Fibroblast of lung (primary cell): ENCODE measurements around the gene MYO5B. TPM values are rescaled to one million over a fixed set of nuclear protein-coding genes. Genes with fewer than 3 reads are reported as not detected.

Experiments
- DNase-seq, 2 donors: peaks; one replicate each; pipeline versions ENCODE4 v3.0.0 to v3.0.0-alpha.2; 2010; ENCODE audit warnings: low read depth in 2 of 2
- H2AFZ ChIP-seq: 2 replicates; pipeline ENCODE4 v1.5.1; 2012; ENCODE audit warnings: low read length, control low read depth, inconsistent platforms
- H3K27ac ChIP-seq: 2 replicates; pipeline ENCODE4 v1.5.1; 2011; ENCODE audit warnings: low read length, control low read depth; ENCODE audit not compliant: insufficient read depth
- H3K27me3 ChIP-seq: 2 replicates; pipeline ENCODE4 v1.5.1; 2011; ENCODE audit warnings: mild to moderate bottlenecking, low read length; ENCODE audit not compliant: control insufficient read depth, insufficient read depth
- H3K36me3 ChIP-seq: 2 replicates; pipeline ENCODE4 v1.5.1; 2011; ENCODE audit warnings: low read length; ENCODE audit not compliant: control insufficient read depth, insufficient read depth
- H3K4me1 ChIP-seq: 2 replicates; pipeline ENCODE4 v1.5.1; 2011; ENCODE audit warnings: low read length; ENCODE audit not compliant: control insufficient read depth, insufficient read depth; ENCODE audit errors: extremely low read depth
- H3K4me2 ChIP-seq: 2 replicates; pipeline ENCODE4 v1.5.1; 2011; ENCODE audit warnings: low read length, control low read depth; ENCODE audit not compliant: insufficient read depth; ENCODE audit errors: extremely low read depth
- H3K4me3 ChIP-seq, 4 experiments: fragments of 200-600 bp in 1 of 4; sonication (generic) in 1 of 4; replicated peaks in 1 of 4; 2 replicates each; pipeline ENCODE4 v1.5.1; 2011 to 2016; ENCODE audit warnings: low read length in 4 of 4, low read depth in 3 of 4, mild to moderate bottlenecking in 3 of 4, control low read depth in 2 of 4, inconsistent platforms in 1 of 4, mixed read lengths in 1 of 4; ENCODE audit not compliant: insufficient read depth in 1 of 4; ENCODE audit errors: control extremely low read depth in 1 of 4
- H3K79me2 ChIP-seq: 2 replicates; pipeline ENCODE4 v1.5.1; 2012; ENCODE audit warnings: mild to moderate bottlenecking, low read length, inconsistent platforms; ENCODE audit not compliant: control insufficient read depth, insufficient read depth
- H3K9ac ChIP-seq: 2 replicates; pipeline ENCODE4 v1.5.1; 2011; ENCODE audit warnings: mild to moderate bottlenecking, low read length, control low read depth; ENCODE audit not compliant: insufficient read depth
- H3K9me3 ChIP-seq: 2 replicates; pipeline ENCODE4 v1.5.1; 2012; ENCODE audit warnings: low read depth, low read length; ENCODE audit not compliant: control insufficient read depth, insufficient read depth
- H4K20me1 ChIP-seq: 2 replicates; pipeline ENCODE4 v1.5.1; 2011; ENCODE audit warnings: low read length; ENCODE audit not compliant: control insufficient read depth, insufficient read depth; ENCODE audit errors: extremely low read depth
- CTCF ChIP-seq, 2 donors: IDR thresholded peaks in 1 of 2; conservative IDR thresholded peaks in 1 of 2; 1 replicate in 1 of 2; 2 replicates in 1 of 2; pipeline ENCODE4 v1.5.1; 2011 to 2012; ENCODE audit warnings: low read length in 2 of 2, control low read depth in 1 of 2, inconsistent platforms in 1 of 2, low read depth in 1 of 2, mild to moderate bottlenecking in 1 of 2
- EZH2 ChIP-seq: IDR thresholded peaks from 2 replicates; pipeline ENCODE4 v1.5.1; 2012; ENCODE audit warnings: low read length, control low read depth, mild to moderate bottlenecking; ENCODE audit errors: missing control alignments
- polyA plus RNA-seq, 2 donors: library from polyadenylated mRNA; depleted of rRNA in 1 of 2; stranded (reverse) in 1 of 2; unstranded in 1 of 2; fragments of >200 nt; gene quantifications; 2 replicates each; pipeline ENCODE4 v1.2.1, GENCODE V29; 2011 to 2012; ENCODE audit warnings: missing spikeins in 1 of 2
- total RNA-seq: library from RNA; depleted of rRNA; stranded (reverse); fragments of >200 nt; gene quantifications from 2 replicates; pipeline ENCODE4 v1.2.1, GENCODE V29; 2014

MYO5B gene
- total and polyA plus RNA-seq, 2 donors (not counting 1 experiment from before 2014, with no cell fraction given): under 0.01 to 0.06 TPM

GRCh38 chr18:50155406-50155805 is 39.5 kb downstream of the MYO5B start:
- Histone ChIP-seq H3K27me3 (no peaks in the 10 kb centered on the region), H3K36me3 (no peaks in the 10 kb centered on the region), H3K4me2 (no peak overlapping the region), H3K27ac (no peak overlapping the region), H3K9me3 (no peaks in the 10 kb centered on the region), H3K9ac (no peak overlapping the region), H3K79me2 (no peaks in the 10 kb centered on the region), H3K4me1 (no peaks in the 10 kb centered on the region), H2AFZ (no peak overlapping the region), H4K20me1 (no peaks in the 10 kb centered on the region), H3K4me3 (no peak overlapping the region)
- no peak for DNase-seq
- TF ChIP-seq CTCF (conservative IDR thresholded peaks at IDR 0.05 in 1 of 2, IDR thresholded peaks at IDR 0.05 in 1 of 2; ENCODE audit: low read depth in 1 of 2, low read length in 2 of 2): no peak
- no peak for TF ChIP-seq EZH2

DNA sequence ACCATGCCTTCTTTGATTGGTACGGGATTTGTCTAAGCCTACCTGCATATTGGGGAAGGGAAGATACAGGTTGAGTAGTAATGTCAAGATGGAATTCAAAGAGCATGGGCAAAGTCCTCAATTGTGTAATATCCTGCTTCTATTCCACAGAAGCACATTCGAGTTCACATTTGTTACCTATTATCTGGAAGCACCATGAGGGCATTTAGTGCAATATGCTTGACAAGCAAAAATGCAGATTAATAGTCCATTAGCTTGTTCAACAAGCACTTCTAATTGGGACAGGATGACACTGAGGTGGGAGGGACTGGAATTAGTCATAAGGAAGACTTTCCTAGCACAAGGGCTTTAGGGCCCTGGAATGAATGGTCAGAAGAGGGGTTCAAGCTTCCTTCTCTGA is 40.5 kb downstream of the MYO5B start:
- H3K4me1 ChIP-seq: no peaks in the 10 kb centered on the region
- DNase-seq: no peak
- no peaks in the 10 kb centered on the region for H3K9me3 ChIP-seq
- no peak overlapping the region for H3K9ac ChIP-seq
- H3K27ac ChIP-seq: no peak overlapping the region
- no peak overlapping the region for H2AFZ ChIP-seq
- H3K4me3 ChIP-seq: no peak overlapping the region
- H3K27me3 ChIP-seq: no peaks in the 10 kb centered on the region
- no peak for TF ChIP-seq EZH2
- no peak for TF ChIP-seq CTCF (conservative IDR thresholded peaks at IDR 0.05 in 1 of 2, IDR thresholded peaks at IDR 0.05 in 1 of 2; ENCODE audit: low read depth in 1 of 2, low read length in 2 of 2)
- no peaks in the 10 kb centered on the region for H3K79me2 ChIP-seq
- H4K20me1 ChIP-seq: no peaks in the 10 kb centered on the region
- no peaks in the 10 kb centered on the region for H3K36me3 ChIP-seq
- H3K4me2 ChIP-seq: no peak overlapping the region

GRCh38 chr18:50152900-50153299 is 42.0 kb downstream of the MYO5B start:
- no peak overlapping the region for H3K4me2 ChIP-seq
- no peaks in the 10 kb centered on the region for H3K9me3 ChIP-seq
- no peak overlapping the region for H3K27ac ChIP-seq
- H3K79me2 ChIP-seq: no peaks in the 10 kb centered on the region
- DNase-seq: no peak
- H2AFZ ChIP-seq: no peak overlapping the region
- H3K9ac ChIP-seq: no peak overlapping the region
- H3K4me1 ChIP-seq: no peaks in the 10 kb centered on the region
- no peaks in the 10 kb centered on the region for H3K27me3 ChIP-seq
- H3K36me3 ChIP-seq: no peaks in the 10 kb centered on the region
- no peak overlapping the region for H3K4me3 ChIP-seq
- no peaks in the 10 kb centered on the region for H4K20me1 ChIP-seq
- no peak for TF ChIP-seq CTCF (conservative IDR thresholded peaks at IDR 0.05 in 1 of 2, IDR thresholded peaks at IDR 0.05 in 1 of 2; ENCODE audit: low read depth in 1 of 2, low read length in 2 of 2)
- TF ChIP-seq EZH2: no peak
